GM12892 (cell line): ENCODE data around the gene SUCLG1.
"Not testable (repeated sequence)": the region's sequence is repeated elsewhere in the genome, so short reads cannot be mapped to it uniquely, and the experiment has no call there.

Source experiments
- DNase-seq: peaks from one replicate; pipeline ENCODE4 v3.0.0; 2011; ENCODE audit not compliant: insufficient read length
- FAIRE-seq: peaks from 2 replicates; lab custom pipeline; 2011; peaks lifted over from hg19 to GRCh38; lab: Jason Lieb, UNC
- POLR2A ChIP-seq: IDR thresholded peaks from 2 replicates; pipeline ENCODE4 v1.6.1; 2011; ENCODE audit warnings: low read depth, low read length, control low read depth
- POLR2AphosphoS5 ChIP-seq: IDR thresholded peaks from 2 replicates; pipeline ENCODE4 v1.6.1; 2011; ENCODE audit warnings: low read depth, low read length, control low read depth
- TAF1 ChIP-seq: IDR thresholded peaks from 2 replicates; pipeline ENCODE4 v1.6.1; 2011; ENCODE audit warnings: low read depth, mild to moderate bottlenecking, control low read depth, low read length, borderline replicate concordance

SUCLG1 gene

GRCh38 chr2:84486441-84487115, 27.5 kb upstream of the SUCLG1 start:
- no peak for TF ChIP-seq POLR2A
- no peak for TF ChIP-seq POLR2AphosphoS5
- no peak for TF ChIP-seq TAF1
- DNase-seq = no peak
- no peak for FAIRE-seq

GRCh38 chr2:84483320-84483719, 24.2 kb upstream of the SUCLG1 start:
- FAIRE-seq = no peak

GRCh38 chr2:84482603-84483002, 23.5 kb upstream of the SUCLG1 start:
- TF ChIP-seq TAF1 = no peak
- TF ChIP-seq POLR2AphosphoS5 = no peak
- TF ChIP-seq POLR2A = no peak
- no peak for FAIRE-seq
- DNase-seq = no peak

More at GRCh38 chr2:84483320-84483719, 24.2 kb upstream of the SUCLG1 start:
- no peak for TF ChIP-seq TAF1
- TF ChIP-seq POLR2AphosphoS5 = no peak
- TF ChIP-seq POLR2A = no peak
- DNase-seq = no peak

- TF ChIP-seq TAF1 (no peak), POLR2A (no peak), POLR2AphosphoS5 (no peak)
- DNase-seq (no peak), FAIRE-seq (no peak)
Observed at GRCh38 chr2:84481702-84482101, 22.6 kb upstream of the SUCLG1 start.

- FAIRE-seq (no peak), DNase-seq (no peak)
- TF ChIP-seq POLR2A (no peak), TAF1 (no peak), POLR2AphosphoS5 (no peak)
Observed at GRCh38 chr2:84478867-84479266, 19.8 kb upstream of the SUCLG1 start.

- FAIRE-seq (no peak), DNase-seq (no peak)
- TF ChIP-seq POLR2A (no peak), TAF1 (no peak), POLR2AphosphoS5 (no peak)
Observed at GRCh38 chr2:84477886-84478285, 18.8 kb upstream of the SUCLG1 start.

GRCh38 chr2:84474176-84474575, 15.1 kb upstream of the SUCLG1 start:
- no peak for DNase-seq
- TF ChIP-seq TAF1 (no peak), POLR2A (no peak), POLR2AphosphoS5 (no peak)
- no peak for FAIRE-seq

GRCh38 chr2:84472856-84473565, 13.9 kb upstream of the SUCLG1 start:
- no peak for TF ChIP-seq POLR2A
- FAIRE-seq = no peak

GRCh38 chr2:84472423-84472822, 13.3 kb upstream of the SUCLG1 start:
- DNase-seq, FAIRE-seq: not testable (repeated sequence)

More at GRCh38 chr2:84472856-84473565, 13.9 kb upstream of the SUCLG1 start:
- DNase-seq = no peak

GRCh38 chr2:84467389-84467788, 8.3 kb upstream of the SUCLG1 start:
- DNase-seq (no peak), FAIRE-seq (no peak)
- TF ChIP-seq POLR2AphosphoS5 (no peak), TAF1 (no peak), POLR2A (no peak)

- FAIRE-seq (no peak), DNase-seq (no peak)
- TF ChIP-seq POLR2AphosphoS5 = no peak
- no peak for TF ChIP-seq POLR2A
Observed at GRCh38 chr2:84461310-84461709, 2.2 kb upstream of the SUCLG1 start.

GRCh38 chr2:84460670-84461069, 1.6 kb upstream of the SUCLG1 start:
- TF ChIP-seq TAF1 = no peak
- no peak for TF ChIP-seq POLR2AphosphoS5
- no peak for TF ChIP-seq POLR2A
- no peak for DNase-seq
- FAIRE-seq = no peak

GRCh38 chr2:84459944-84460429, 907 bp upstream of the SUCLG1 start:
- DNase-seq (no peak), FAIRE-seq (no peak)
- no peak for TF ChIP-seq TAF1
- TF ChIP-seq POLR2AphosphoS5 = no peak
- no peak for TF ChIP-seq POLR2A
